ENCODE measurements around the gene COMMD6. TPM values are rescaled to one million over a fixed set of nuclear protein-coding genes. Genes with fewer than 3 reads are reported as not detected.

COMMD6 gene
- total and polyA plus RNA-seq, 8 donors = 15.4 to 372 (median 152) TPM

GRCh38 chr13:75507027-75508001, 30.3 kb downstream of the COMMD6 start:
- no peaks in the 10 kb centered on the region for H3K27me3 ChIP-seq
- no peaks in the 10 kb centered on the region for H3K9me3 ChIP-seq
- TF ChIP-seq CTCF (IDR thresholded peaks at IDR 0.05) = no peak
- TF ChIP-seq POLR2AphosphoS5 (IDR thresholded peaks at IDR 0.05) = no peak
- TF ChIP-seq EP300 (IDR thresholded peaks at IDR 0.05) = no peak
- TF ChIP-seq POLR2A (IDR thresholded peaks at IDR 0.05) = no peak
- intact Hi-C loops (cut with DNase I; ENCODE audit: low total_unique reads) = no loop called here
- no peak for DNase-seq
- H3K27ac ChIP-seq = no peak overlapping the region
- no peaks in the 10 kb centered on the region for H3K36me3 ChIP-seq
- H3K4me1 ChIP-seq = no peaks in the 10 kb centered on the region
- WGBS, 5 donors = 68 to 80% (median 75%) methylated on average over 10 of the region's 10 CpGs
- no peak overlapping the region for H3K4me3 ChIP-seq

GRCh38 chr13:75506018-75506417, 31.6 kb downstream of the COMMD6 start:
- 82 to 92% (median 88%) methylated on average over 1 of the region's 1 CpG for WGBS, 5 donors
- Histone ChIP-seq H3K4me1 (no peaks in the 10 kb centered on the region), H3K9me3 (no peaks in the 10 kb centered on the region), H3K27ac (no peak overlapping the region), H3K36me3 (no peaks in the 10 kb centered on the region), H3K27me3 (no peaks in the 10 kb centered on the region), H3K4me3 (no peak overlapping the region)
- TF ChIP-seq POLR2A (IDR thresholded peaks at IDR 0.05) = no peak
- intact Hi-C loops (cut with DNase I; ENCODE audit: low total_unique reads) = no loop called here
- DNase-seq = no peak

DNA sequence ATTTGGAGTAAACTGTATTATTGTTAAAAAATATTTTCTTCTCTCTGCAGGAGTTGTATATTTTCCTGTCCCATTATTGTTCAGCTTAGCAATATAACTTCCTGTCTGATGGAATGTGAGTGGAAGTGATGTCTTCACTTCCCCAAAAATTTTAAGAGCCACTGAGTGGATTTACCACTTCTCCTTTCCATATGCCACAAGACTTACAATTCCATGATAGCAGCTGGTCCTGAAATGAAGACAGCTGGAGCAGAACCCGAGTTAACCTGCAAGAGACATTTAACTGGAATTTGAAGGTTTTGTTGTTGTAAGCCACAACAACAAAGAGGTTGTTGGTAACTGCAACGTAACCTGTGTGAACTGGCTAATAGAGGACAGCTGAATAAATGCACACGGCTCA, 32.3 kb downstream of the COMMD6 start:
- no peaks in the 10 kb centered on the region for H3K4me1 ChIP-seq
- H3K27me3 ChIP-seq = no peaks in the 10 kb centered on the region
- peak in 1 of 2 donors; percentile 17 for DNase-seq
- no peaks in the 10 kb centered on the region for H3K9me3 ChIP-seq
- no peak overlapping the region for H3K27ac ChIP-seq
- no peaks in the 10 kb centered on the region for H3K36me3 ChIP-seq
- intact Hi-C loops (cut with DNase I; ENCODE audit: low total_unique reads) = no loop called here
- WGBS, 5 donors = 74 to 95% (median 86%) methylated on average over 3 of the region's 3 CpGs
- no peak overlapping the region for H3K4me3 ChIP-seq
- no peak for TF ChIP-seq EP300 (IDR thresholded peaks at IDR 0.05)
- TF ChIP-seq POLR2AphosphoS5 (IDR thresholded peaks at IDR 0.05) = no peak
- TF ChIP-seq POLR2A (IDR thresholded peaks at IDR 0.05) = no peak
- no peak for TF ChIP-seq CTCF (IDR thresholded peaks at IDR 0.05)

DNA sequence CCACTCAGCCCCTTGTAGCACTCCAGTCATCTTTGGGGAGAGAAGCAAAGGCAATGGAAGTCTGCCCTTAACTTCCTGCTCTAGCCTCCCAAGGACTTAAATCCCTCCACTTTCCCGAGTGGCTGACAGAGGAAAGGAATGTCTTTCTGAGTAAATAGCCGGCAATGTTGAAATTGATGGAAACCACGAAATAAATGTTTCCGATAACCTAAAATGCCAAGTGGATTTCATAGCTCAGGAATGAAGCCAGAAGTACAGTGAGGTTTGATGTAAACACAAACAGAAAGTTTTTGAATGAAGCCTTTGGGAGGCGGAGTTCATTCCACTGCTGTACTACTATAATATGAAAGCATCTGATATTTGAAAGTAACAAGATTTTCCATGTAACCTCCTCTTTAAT, 41.7 kb downstream of the COMMD6 start:
- no peak overlapping the region for H3K27ac ChIP-seq

More for the DNA sequence above, 41.7 kb downstream of the COMMD6 start:
- no peaks in the 10 kb centered on the region for H3K9me3 ChIP-seq
- intact Hi-C loops (cut with DNase I; ENCODE audit: low total_unique reads) = no loop called here
- no peak for DNase-seq
- no peaks in the 10 kb centered on the region for H3K27me3 ChIP-seq
- no peaks in the 10 kb centered on the region for H3K36me3 ChIP-seq
- 77 to 85% (median 79%) methylated on average over 5 of the region's 5 CpGs for WGBS, 5 donors
- TF ChIP-seq EP300 (IDR thresholded peaks at IDR 0.05) (no peak), CTCF (IDR thresholded peaks at IDR 0.05) (no peak), POLR2A (IDR thresholded peaks at IDR 0.05) (no peak), POLR2AphosphoS5 (IDR thresholded peaks at IDR 0.05) (no peak)
- no peak overlapping the region for H3K4me3 ChIP-seq
- H3K4me1 ChIP-seq = no peaks in the 10 kb centered on the region

Data from stomach (tissue), 9 donors.